Keratinocyte (primary cell): ENCODE measurements around the gene HCFC1R1.

Experiments used
- EZH2 ChIP-seq: IDR thresholded peaks from one replicate; pipeline ENCODE4 v1.6.1; 2012; ENCODE audit warnings: inconsistent platforms, mild to moderate bottlenecking, low read length, moderate library complexity
- TF ChIP-seq, protein P1 (sequence below), 3 experiments: IDR thresholded peaks in 1 of 3; conservative IDR thresholded peaks in 1 of 3; optimal IDR thresholded peaks in 1 of 3; 2 replicates in 2 of 3; 3 replicates in 1 of 3; pipeline versions ENCODE3 to v1.5.1; 2011; ENCODE audit warnings: low read length in 3 of 3, mild to moderate bottlenecking in 3 of 3, moderate library complexity in 2 of 3, control low read depth in 1 of 3, inconsistent platforms in 1 of 3; ENCODE audit not compliant: insufficient read depth in 2 of 3; ENCODE audit errors: extremely low read depth in 1 of 3

DNA sequence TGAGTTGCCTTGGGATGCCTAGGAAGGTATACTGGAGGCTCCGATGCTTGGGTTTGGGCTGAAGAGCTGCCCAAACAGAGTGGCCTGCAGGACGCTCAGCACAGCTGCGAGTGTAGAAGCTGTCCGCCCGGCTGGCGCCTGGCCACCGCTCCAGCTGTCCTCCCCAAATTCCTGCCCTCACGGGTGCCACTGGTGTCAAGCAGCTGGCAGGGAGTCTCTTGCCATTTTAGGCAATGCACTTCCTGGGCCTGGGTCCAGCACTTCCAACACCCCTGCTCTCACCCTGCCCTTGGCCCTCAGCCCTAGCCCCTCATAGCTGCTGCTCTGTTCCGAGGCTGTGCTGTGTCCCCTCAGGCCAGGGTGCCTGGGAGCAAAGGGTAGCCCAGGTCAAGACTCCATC, 38.3 kb downstream of the HCFC1R1 start:
- TF ChIP-seq, protein P1, sequence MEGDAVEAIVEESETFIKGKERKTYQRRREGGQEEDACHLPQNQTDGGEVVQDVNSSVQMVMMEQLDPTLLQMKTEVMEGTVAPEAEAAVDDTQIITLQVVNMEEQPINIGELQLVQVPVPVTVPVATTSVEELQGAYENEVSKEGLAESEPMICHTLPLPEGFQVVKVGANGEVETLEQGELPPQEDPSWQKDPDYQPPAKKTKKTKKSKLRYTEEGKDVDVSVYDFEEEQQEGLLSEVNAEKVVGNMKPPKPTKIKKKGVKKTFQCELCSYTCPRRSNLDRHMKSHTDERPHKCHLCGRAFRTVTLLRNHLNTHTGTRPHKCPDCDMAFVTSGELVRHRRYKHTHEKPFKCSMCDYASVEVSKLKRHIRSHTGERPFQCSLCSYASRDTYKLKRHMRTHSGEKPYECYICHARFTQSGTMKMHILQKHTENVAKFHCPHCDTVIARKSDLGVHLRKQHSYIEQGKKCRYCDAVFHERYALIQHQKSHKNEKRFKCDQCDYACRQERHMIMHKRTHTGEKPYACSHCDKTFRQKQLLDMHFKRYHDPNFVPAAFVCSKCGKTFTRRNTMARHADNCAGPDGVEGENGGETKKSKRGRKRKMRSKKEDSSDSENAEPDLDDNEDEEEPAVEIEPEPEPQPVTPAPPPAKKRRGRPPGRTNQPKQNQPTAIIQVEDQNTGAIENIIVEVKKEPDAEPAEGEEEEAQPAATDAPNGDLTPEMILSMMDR (optimal IDR thresholded peaks at IDR 0.05 in 1 of 3, IDR thresholded peaks at IDR 0.05 in 1 of 3, conservative IDR thresholded peaks at IDR 0.05 in 1 of 3; ENCODE audit: extremely low read depth in 1 of 3, insufficient read depth in 2 of 3, low read length in 3 of 3) = no peak
- no peak for TF ChIP-seq EZH2
